OCI-LY1 (cell line): ENCODE results near the gene TBX1.
A peak's percentile ranks its signal among the peaks of the same experiment; 100 is the strongest.

Source experiments
- H2AFZ ChIP-seq: fragments of 200-600 bp; sonication (generic), shearing (Covaris generic); 2 replicates; pipeline ENCODE4 v1.6.0; 2014; ENCODE audit warnings: antibody characterized with exemption, mild to moderate bottlenecking, low read length
- H3F3A ChIP-seq: fragments of 200-600 bp; sonication (generic), shearing (Covaris generic); 2 replicates; pipeline ENCODE4 v1.6.0; 2014; ENCODE audit warnings: mild to moderate bottlenecking, antibody characterized with exemption, low read length, moderate library complexity; ENCODE audit not compliant: insufficient read depth
- H3K27ac ChIP-seq: fragments of 200-600 bp; sonication (generic); 2 replicates; pipeline ENCODE4 v1.5.1; 2014; ENCODE audit warnings: low read length, mixed run types, mild to moderate bottlenecking, low read depth; ENCODE audit not compliant: poor library complexity, severe bottlenecking
- H3K27me3 ChIP-seq: fragments of 200-600 bp; sonication (generic); 2 replicates; pipeline ENCODE4 v1.6.0; 2014; ENCODE audit warnings: antibody characterized with exemption, mild to moderate bottlenecking, low read length, moderate library complexity; ENCODE audit not compliant: insufficient read depth
- H3K36me3 ChIP-seq: fragments of 200-600 bp; sonication (generic); 2 replicates; pipeline ENCODE4 v1.6.1; 2014; ENCODE audit warnings: mild to moderate bottlenecking, antibody characterized with exemption, low read length, moderate library complexity, mixed read lengths; ENCODE audit not compliant: insufficient read depth
- H3K4me1 ChIP-seq: fragments of 200-600 bp; sonication (generic); 2 replicates; pipeline ENCODE4 v1.5.1; 2014; ENCODE audit warnings: mild to moderate bottlenecking, low read length, moderate library complexity; ENCODE audit not compliant: insufficient read depth, severe bottlenecking
- H3K4me2 ChIP-seq: fragments of 200-600 bp; sonication (generic), shearing (Covaris generic); 2 replicates; pipeline ENCODE4 v1.6.1; 2014; ENCODE audit warnings: low read length
- H3K4me3 ChIP-seq: fragments of 200-600 bp; sonication (generic); 2 replicates; pipeline ENCODE4 v1.5.1; 2014; ENCODE audit warnings: low read length, low read depth, mild to moderate bottlenecking, mixed read lengths; ENCODE audit not compliant: poor library complexity, severe bottlenecking
- H3K79me2 ChIP-seq: fragments of 200-600 bp; shearing (Covaris generic); 2 replicates; pipeline ENCODE4 v1.6.1; 2016; ENCODE audit warnings: mixed run types, low read length, mixed read lengths; ENCODE audit not compliant: insufficient read depth
- H3K9ac ChIP-seq: fragments of 200-600 bp; sonication (generic), shearing (Covaris generic); 2 replicates; pipeline ENCODE4 v1.6.1; 2014; ENCODE audit warnings: mild to moderate bottlenecking, low read length, mixed read lengths
- H3K9me2 ChIP-seq: fragments of 200-600 bp; sonication (generic), shearing (Covaris generic); 2 replicates; pipeline ENCODE4 v1.6.1; 2014; ENCODE audit warnings: low read depth, mild to moderate bottlenecking, low read length, mixed read lengths
- H3K9me3 ChIP-seq: fragments of 200-600 bp; shearing (Covaris generic); 2 replicates; pipeline ENCODE4 v1.6.1; 2014; ENCODE audit warnings: low read length, mixed read lengths
- H4K20me1 ChIP-seq: fragments of 200-600 bp; sonication (generic), shearing (Covaris generic); 2 replicates; pipeline ENCODE4 v1.6.0; 2016; ENCODE audit warnings: mild to moderate bottlenecking, low read length; ENCODE audit not compliant: insufficient read depth
- CTCF ChIP-seq: fragments of 200-600 bp; sonication (generic), shearing (Covaris generic); IDR thresholded peaks from 2 replicates; pipeline ENCODE4 v1.5.1; 2017; ENCODE audit warnings: mild to moderate bottlenecking, antibody characterized with exemption, low read length, moderate library complexity, mixed read lengths
- EZH2 ChIP-seq: fragments of 200-600 bp; sonication (generic), shearing (Covaris generic); IDR thresholded peaks from 2 replicates; pipeline ENCODE4 v1.8.0; 2017; ENCODE audit warnings: borderline replicate concordance, mixed run types, mild to moderate bottlenecking, antibody characterized with exemption, low read length, moderate library complexity, mixed read lengths

Gene TBX1

GRCh38 chr22:19757140-19757984 is 3.2 kb upstream of the TBX1 start:
- H3K36me3 ChIP-seq, result no peaks in the 10 kb centered on the region
- H3K27ac ChIP-seq, result no peak overlapping the region
- H3K9ac ChIP-seq, result no peak overlapping the region
- H2AFZ ChIP-seq, result no peak overlapping the region
- H3F3A ChIP-seq, result no peaks in the 10 kb centered on the region
- no peaks in the 10 kb centered on the region for H3K9me2 ChIP-seq
- no peaks in the 10 kb centered on the region for H3K79me2 ChIP-seq
- H3K4me2 ChIP-seq, result peak overlapping the region; percentile 62
- H3K9me3 ChIP-seq, result no peaks in the 10 kb centered on the region
- H4K20me1 ChIP-seq, result no peaks in the 10 kb centered on the region
- H3K4me3 ChIP-seq, result peak overlapping the region; percentile 49
- TF ChIP-seq CTCF (no peak), EZH2 (no peak)
- peaks cover 14% of the 10 kb centered on the region for H3K4me1 ChIP-seq
- H3K27me3 ChIP-seq, result peaks cover 7% of the 10 kb centered on the region

- Histone ChIP-seq H3K27ac (no peak overlapping the region), H4K20me1 (no peaks in the 10 kb centered on the region), H3K36me3 (no peaks in the 10 kb centered on the region), H3K4me1 (peaks cover 14% of the 10 kb centered on the region), H3K4me3 (no peak overlapping the region), H3K4me2 (no peak overlapping the region), H3K9ac (no peak overlapping the region), H3K9me3 (no peaks in the 10 kb centered on the region), H3K9me2 (no peaks in the 10 kb centered on the region), H3K27me3 (peaks cover 10% of the 10 kb centered on the region), H3K79me2 (no peaks in the 10 kb centered on the region), H2AFZ (no peak overlapping the region), H3F3A (no peaks in the 10 kb centered on the region)
- TF ChIP-seq CTCF (no peak), EZH2 (no peak)
Measured at GRCh38 chr22:19757985-19758895, 2.3 kb upstream of the TBX1 start.

GRCh38 chr22:19758896-19759426 is 1.6 kb upstream of the TBX1 start:
- no peak overlapping the region for H3K4me2 ChIP-seq
- no peaks in the 10 kb centered on the region for H4K20me1 ChIP-seq
- H2AFZ ChIP-seq, result no peak overlapping the region
- no peak overlapping the region for H3K4me3 ChIP-seq
- H3F3A ChIP-seq, result no peaks in the 10 kb centered on the region
- no peak overlapping the region for H3K27ac ChIP-seq
- H3K9me2 ChIP-seq, result no peaks in the 10 kb centered on the region
- H3K79me2 ChIP-seq, result no peaks in the 10 kb centered on the region
- H3K27me3 ChIP-seq, result peaks cover 12% of the 10 kb centered on the region
- H3K36me3 ChIP-seq, result no peaks in the 10 kb centered on the region
- H3K9me3 ChIP-seq, result no peaks in the 10 kb centered on the region
- H3K4me1 ChIP-seq, result peaks cover 14% of the 10 kb centered on the region
- TF ChIP-seq EZH2, result no peak
- TF ChIP-seq CTCF, result no peak
- no peak overlapping the region for H3K9ac ChIP-seq
